Stimulated activated CD4-positive, alpha-beta T cell treated with anti-CD3 and anti-CD28 coated beads, Interleukin-1b, Interleukin-23, amount 100 ng/mL, for 1 hour (primary cell): Measurements from ENCODE around the gene MARCKSL1.
"Not testable (repeated sequence)": the region's sequence is repeated elsewhere in the genome, so short reads cannot be mapped to it uniquely, and the experiment has no call there.

Experiments
- DNase-seq, 2 donors: peaks; one replicate each; pipeline ENCODE4 v3.0.0-alpha.2; 2020; ENCODE audit warnings: low read depth in 2 of 2

The MARCKSL1 gene

GRCh38 chr1:32335790-32336590, at the start of gene MARCKSL1:
MARCKSL1 (minus strand) TSS chr1:32336233; CDS start chr1:32336033, 200 bp downstream.
- DNase-seq, result peak; percentile 73 to 78

- no peak for DNase-seq
These were observed 44.0 kb upstream of the MARCKSL1 start for GRCh38 chr1:32380057-32380456.

GRCh38 chr1:32377541-32378220, 41.6 kb upstream of the MARCKSL1 start:
- no peak for DNase-seq

GRCh38 chr1:32376199-32376598, 40.2 kb upstream of the MARCKSL1 start:
- DNase-seq, result no peak

- no peak for DNase-seq
These were observed 38.1 kb upstream of the MARCKSL1 start for GRCh38 chr1:32373996-32374592.

- no peak for DNase-seq
These were observed 36.2 kb upstream of the MARCKSL1 start for GRCh38 chr1:32372149-32372756.

- DNase-seq, result no peak
These were observed 32.0 kb upstream of the MARCKSL1 start for GRCh38 chr1:32367912-32368635.

- no peak for DNase-seq
These were observed 29.4 kb upstream of the MARCKSL1 start for GRCh38 chr1:32365445-32365844.

GRCh38 chr1:32364836-32365235, 28.8 kb upstream of the MARCKSL1 start:
- no peak for DNase-seq

- no peak for DNase-seq
These were observed 27.7 kb upstream of the MARCKSL1 start for GRCh38 chr1:32363713-32364112.

GRCh38 chr1:32362474-32363313, 26.7 kb upstream of the MARCKSL1 start, which contains the start of the genes FAM229A and TSSK3:
FAM229A (minus strand) TSS chr1:32362485; CDS start chr1:32362091, 394 bp downstream.
TSSK3 (plus strand) TSS chr1:32362539; CDS start chr1:32362702, 163 bp downstream.
- no peak for DNase-seq

GRCh38 chr1:32361674-32362473, 25.8 kb upstream of the MARCKSL1 start:
- DNase-seq, result peak in 1 of 2 donors; percentile 22

GRCh38 chr1:32361308-32361673, 25.3 kb upstream of the MARCKSL1 start:
- no peak for DNase-seq

- no peak for DNase-seq
These were observed 22.4 kb upstream of the MARCKSL1 start for GRCh38 chr1:32358435-32358834.

GRCh38 chr1:32357614-32358013, 21.6 kb upstream of the MARCKSL1 start:
- no peak for DNase-seq

- no peak for DNase-seq
These were observed 20.4 kb upstream of the MARCKSL1 start for GRCh38 chr1:32356478-32356877.

GRCh38 chr1:32355778-32356177, 19.7 kb upstream of the MARCKSL1 start:
- DNase-seq, result not testable (repeated sequence)

GRCh38 chr1:32353886-32354570, 18.0 kb upstream of the MARCKSL1 start:
- no peak for DNase-seq

GRCh38 chr1:32353431-32353830, 17.4 kb upstream of the MARCKSL1 start:
- DNase-seq, result no peak
